Measurements from ENCODE around the gene EVI5L.
A peak's percentile ranks its signal among the peaks of the same experiment; 100 is the strongest.
"Not testable (repeated sequence)": the region's sequence is repeated elsewhere in the genome, so short reads cannot be mapped to it uniquely, and the experiment has no call there.

The EVI5L gene

DNA sequence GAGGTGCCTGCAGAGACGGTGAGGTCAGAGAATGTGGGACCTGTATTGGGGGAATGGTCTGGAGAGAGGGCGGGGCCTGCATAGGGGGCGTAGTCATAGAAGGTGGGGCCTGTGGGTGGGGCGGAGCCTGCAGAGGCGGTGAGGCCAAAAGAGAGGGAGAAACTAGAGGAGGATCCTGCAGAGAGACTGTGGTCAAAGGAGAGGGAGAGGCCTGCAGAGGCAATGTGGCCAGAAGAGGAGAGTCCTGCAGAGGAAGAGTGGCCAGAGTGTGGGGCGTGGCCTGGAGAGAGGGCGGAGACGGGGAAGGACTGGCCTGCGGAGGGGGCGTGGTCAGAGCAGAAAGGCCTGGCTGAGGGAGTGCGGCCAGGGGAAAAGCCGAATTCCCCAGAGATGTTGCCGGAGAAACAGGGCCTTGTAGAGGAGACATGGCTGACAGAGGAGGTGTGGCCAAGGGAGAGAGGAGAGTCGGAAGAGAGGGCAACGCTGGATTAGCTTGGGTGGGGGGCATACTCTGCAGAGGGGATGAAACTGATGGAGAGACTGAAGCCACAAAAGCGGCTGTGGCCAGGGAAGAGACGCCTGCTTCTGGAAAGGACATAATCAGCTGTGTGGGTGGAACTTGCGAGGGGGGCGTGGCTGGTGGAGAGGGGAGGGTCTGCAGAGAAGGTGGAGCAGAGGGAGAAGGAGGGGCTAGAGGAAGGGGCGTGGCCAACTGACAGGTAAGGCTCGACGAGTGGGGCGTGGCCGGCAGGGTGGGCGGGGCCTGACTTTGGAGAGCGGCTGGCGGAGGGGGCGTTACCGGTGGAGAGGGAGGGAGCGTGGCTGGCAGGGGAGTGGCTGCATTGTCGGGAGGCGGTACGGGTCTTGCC is 41.7 kb downstream of the EVI5L start:
- peak; percentile 63 to 67 for DNase-seq (ENCODE audit: low read depth in 2 of 2)

DNA sequence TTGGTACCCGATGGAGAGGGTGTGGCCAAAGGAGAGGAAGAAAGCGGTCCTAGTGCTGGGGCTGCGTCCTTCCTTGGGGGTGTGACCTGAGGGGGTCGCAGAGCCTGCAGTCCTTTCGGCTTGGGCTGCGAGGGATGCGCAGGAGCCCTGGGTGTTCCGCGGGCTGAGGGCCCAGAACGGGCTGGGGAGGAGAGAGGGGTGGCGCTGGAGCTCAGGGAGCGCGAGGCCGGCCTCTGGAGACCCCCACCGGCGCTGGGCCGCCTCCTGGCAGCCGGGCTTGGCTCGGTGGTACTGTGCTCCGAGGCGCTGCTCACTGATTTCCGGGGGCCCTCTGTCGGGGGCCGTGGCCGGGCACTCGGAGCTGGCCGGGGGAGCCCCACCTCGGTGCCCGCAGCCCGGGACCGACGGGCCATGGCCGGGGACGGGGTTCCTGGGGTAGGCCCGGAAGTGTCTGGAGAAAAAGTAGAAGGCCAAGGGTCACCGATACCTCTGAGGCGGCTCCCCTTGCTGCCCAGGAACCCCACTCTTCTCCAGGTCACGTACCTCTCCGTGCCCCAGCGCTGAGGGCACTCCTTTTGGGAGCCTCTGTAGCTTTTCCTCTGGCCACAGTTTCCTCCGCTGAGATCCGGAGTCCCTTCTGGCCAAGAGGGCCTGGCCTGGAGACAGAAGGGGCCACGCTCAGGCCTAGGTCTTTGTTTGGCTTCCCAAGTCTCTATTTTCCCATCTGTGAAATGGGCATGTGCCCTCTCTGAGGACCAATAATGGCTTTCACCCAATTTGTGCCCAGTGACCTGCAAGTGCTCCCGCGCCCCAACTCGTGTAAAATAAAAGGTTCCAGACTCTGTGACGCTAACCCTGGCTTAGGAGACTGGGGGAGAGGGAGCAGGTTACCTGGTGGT is 42.5 kb downstream of the EVI5L start:
- DNase-seq (ENCODE audit: low read depth in 2 of 2), result no peak

DNA sequence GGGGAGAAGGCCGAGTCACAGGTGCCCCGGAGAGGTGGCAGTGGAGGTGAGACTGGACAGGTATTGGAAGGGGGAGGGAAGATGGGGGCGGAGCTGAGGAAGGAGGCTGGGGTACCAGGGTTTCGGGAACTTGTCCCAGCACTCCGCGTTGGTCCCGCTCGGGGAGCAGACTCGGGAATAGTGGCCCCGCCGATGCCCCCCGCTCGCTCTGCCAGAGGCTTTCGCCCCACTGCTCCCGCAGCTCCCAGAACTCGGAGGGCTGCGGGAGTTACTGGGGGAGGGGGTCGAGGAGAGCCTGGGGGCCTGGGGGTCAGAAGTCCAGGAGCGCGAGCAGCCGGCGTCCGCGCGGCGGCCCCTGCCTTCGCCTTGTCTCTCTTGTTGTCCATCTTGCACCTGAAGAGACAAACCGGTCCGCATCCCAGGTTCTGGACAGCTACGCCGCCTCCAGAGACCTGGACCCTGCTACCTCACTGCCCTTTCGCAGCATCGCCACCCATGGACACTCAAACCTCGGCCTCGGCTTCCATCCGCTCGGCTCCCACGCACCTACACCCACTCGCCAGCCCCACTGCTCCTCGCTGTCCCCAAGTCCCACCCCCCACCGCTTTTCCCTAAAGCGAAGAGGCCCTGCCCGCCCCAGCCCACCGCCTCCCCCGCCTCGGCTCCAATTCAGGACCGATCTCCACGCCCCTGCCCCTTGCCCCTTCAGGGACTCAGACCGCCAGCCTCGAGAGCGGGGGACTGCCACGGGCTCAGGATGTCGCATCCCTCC is 43.5 kb downstream of the EVI5L start:
- no peak for DNase-seq (ENCODE audit: low read depth in 2 of 2)

DNA sequence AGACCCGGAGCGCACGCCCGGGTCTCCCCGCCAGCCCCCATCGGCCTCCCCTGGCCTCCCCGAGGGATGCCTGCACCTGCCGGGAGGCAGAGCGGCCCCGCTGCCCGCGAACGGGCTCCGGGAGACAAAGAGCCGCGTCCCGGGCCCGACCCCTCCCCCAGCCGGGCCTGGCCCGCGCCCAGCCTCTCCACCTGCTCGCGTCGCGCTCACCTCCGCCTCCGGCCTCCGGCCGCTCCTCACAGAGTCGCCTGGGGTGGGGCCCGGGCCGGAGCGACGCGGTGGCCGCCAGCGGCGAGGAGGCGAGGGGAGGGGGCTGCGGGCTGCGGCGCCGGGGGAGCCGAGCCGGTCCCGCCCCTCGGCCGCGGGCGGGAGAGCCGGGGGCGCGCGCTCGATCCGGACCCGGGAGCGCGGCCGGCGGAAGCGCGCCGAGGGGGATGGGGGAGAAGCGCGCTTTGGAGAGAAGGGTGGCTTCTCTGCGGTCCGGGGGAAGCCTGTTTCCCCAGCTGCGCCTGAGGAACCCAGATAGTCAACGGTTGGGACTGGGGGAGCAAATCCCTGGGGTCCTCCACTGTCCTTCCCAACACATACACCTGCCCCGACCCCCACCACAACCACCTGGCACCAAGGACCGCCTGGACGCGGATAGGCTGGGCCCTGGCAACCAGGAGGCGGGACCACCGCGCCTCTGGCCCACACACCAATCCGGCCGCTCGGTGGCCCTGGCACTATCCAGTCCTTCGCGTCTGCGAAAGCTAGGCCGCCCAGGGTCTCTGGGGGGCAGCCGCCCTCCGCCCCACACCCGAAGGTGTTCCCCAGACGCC is 44.3 kb downstream of the EVI5L start, which contains the start of gene PRR36:
PRR36 (minus strand) TSS at position 315 of the 821 bp plus-strand sequence. CDS start 701 bp downstream, outside the sequence.
- no peak for DNase-seq (ENCODE audit: low read depth in 2 of 2)

GRCh38 chr19:7874897-7875273 is 44.9 kb downstream of the EVI5L start:
- no peak for DNase-seq (ENCODE audit: low read depth in 2 of 2)

DNA sequence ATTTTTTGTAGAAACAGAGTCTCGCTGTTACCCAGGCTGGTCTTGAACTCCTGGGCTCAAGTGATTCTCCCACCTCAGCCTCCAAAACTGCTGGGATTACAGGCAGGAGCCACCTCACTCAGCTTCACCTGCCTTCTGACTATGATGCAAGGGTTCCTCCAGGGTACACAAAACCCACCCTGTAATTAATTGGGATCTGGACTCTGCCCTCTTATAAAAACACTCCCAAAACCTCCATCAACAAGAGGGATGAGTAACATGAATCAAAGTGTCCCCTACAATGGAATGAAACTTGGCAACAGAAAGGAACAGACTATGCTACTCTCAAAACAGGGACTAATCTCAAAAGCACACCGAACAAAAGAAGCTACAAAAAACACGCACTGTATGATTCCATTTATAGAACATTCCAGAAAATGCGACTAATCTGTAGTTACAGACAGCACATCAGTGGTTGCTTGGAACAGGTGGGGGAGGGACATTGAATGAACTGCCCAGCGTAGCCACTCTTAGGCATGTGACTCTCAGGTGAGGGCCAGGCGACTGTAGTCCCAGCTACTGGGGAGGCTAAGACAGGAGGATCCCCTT is 47.3 kb downstream of the EVI5L start:
- DNase-seq (ENCODE audit: low read depth in 2 of 2), result no peak

- DNase-seq (ENCODE audit: low read depth in 2 of 2), result no peak
Observed at GRCh38 chr19:7879111-7879807, 49.2 kb downstream of the EVI5L start.

GRCh38 chr19:7879836-7880235 is 49.8 kb downstream of the EVI5L start:
- DNase-seq (ENCODE audit: low read depth in 2 of 2), result no peak

DNA sequence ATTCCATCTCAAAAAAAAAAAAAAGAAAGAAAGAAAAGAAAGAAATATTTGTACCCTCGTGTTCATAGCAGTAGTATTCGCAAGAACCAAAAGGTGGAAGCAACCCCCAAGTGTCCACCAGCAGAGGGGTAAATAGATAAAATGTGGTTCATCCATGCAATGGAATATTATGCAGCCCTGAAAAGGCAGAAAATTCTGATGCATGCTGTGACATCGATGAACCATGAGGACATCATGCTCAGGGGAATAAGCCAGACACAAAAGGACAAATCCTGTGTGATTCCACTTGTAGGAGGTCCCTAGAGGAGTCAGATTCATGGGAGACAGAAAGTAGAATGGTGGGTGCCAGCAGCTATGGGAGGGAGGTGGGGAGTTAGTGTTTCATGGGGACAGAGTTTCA is 51.9 kb downstream of the EVI5L start:
- no peak for DNase-seq (ENCODE audit: low read depth in 2 of 2)

DNA sequence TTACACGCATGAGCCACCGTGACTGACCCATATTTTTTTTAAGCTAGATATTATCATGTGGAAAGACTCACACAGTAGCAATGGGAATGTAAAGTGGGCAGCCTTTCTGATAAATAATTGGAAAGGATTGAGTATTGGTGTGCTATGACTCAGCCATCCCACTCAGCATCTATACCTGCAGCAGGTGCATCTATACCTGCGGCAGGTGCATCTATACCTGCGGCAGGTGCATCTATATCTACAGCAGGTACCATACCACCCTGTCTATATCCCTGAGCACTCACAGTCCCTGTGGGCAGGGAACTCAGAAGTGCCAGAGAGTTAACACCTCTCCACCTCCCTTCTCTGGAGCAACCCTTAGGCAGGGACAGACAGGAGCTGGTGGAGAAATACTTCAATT is 53.1 kb downstream of the EVI5L start:
- DNase-seq (ENCODE audit: low read depth in 2 of 2), result no peak

DNA sequence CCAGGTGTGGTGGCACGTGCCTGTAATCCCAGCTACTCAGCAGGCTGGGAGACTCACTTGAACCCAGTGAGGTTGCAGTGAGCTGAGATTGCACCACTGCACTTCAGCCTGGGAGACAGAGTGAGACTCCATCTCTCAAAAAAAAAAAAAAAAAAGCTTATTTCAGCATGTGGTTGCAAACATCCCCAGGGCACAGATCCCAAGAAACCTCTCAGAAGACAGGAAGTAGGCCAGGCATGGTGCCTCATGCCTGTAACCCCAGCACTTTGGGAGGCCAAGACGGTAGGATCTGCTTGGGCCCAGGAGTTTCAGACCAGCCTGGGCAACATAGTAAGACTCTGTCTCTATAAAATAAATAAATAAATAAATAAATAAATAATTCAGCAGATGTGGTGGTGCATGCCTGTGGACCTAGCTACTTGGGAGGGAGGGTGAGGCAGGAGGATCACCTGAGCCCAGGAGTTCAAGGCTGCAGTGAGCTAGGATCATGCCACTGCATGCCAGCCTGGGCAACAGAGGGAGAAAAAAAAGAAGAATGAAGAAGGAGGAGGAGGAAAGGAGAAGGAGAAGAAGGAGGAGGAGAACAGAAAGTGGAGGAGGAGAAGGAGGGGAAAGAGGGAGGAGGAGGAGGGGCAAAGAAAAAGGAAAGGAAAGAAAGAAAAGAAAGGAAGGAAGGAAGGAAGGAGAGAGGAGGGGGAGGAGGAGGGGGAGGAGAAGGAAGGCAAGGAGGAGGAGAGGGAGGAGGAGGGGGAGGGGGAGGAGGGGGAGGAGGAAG is 54.0 kb downstream of the EVI5L start:
- no peak for DNase-seq (ENCODE audit: low read depth in 2 of 2)

- no peak for DNase-seq (ENCODE audit: low read depth in 2 of 2)
Observed at GRCh38 chr19:7885818-7886217, 55.8 kb downstream of the EVI5L start.

DNA sequence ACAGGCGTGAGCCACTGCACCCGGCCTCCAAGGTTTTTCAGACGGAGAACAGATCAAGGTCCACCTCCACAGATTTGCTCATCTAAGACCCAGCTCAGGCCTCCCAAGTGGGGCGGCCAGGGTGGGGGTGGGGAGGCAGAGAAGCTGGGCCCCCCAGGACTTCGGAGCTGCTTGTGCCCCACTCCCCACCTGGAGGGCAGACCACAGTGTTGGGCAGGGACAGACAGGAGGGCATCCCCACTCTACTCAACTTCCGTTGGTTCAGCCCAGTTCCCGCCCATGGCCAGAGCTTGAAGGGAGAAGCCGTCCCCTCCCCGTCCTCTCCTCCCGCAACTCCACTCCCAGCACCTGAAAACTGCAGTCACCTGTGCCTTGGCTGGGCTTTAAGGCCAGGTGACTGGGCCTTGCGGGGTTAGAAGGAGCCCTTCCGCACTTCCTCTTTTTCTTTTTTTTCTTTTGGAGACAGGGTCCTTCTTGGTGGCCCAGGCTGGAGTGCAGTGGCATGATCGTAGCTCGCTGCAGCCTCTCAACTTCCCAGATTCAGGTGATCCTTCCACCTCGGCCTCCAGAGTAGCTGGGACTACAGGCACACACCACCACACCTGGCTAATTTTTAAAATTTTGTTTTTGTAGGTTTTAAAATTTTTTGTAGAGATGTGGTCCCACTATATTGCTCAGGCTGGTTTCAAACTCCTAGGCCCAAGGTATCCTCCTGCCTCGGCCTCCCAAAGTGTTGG is 57.6 kb downstream of the EVI5L start:
- DNase-seq (ENCODE audit: low read depth in 2 of 2), result no peak

- DNase-seq (ENCODE audit: low read depth in 2 of 2), result peak; percentile 26 to 54
Observed at GRCh38 chr19:7888145-7888825, 58.3 kb downstream of the EVI5L start, which contains the start of gene LRRC8E. TSS of gene LRRC8E (plus strand) at chr19:7888510. CDS start at chr19:7895604, 7,094 bp downstream.

GRCh38 chr19:7888826-7889217 is 58.8 kb downstream of the EVI5L start:
- DNase-seq (ENCODE audit: low read depth in 2 of 2), result no peak

DNA sequence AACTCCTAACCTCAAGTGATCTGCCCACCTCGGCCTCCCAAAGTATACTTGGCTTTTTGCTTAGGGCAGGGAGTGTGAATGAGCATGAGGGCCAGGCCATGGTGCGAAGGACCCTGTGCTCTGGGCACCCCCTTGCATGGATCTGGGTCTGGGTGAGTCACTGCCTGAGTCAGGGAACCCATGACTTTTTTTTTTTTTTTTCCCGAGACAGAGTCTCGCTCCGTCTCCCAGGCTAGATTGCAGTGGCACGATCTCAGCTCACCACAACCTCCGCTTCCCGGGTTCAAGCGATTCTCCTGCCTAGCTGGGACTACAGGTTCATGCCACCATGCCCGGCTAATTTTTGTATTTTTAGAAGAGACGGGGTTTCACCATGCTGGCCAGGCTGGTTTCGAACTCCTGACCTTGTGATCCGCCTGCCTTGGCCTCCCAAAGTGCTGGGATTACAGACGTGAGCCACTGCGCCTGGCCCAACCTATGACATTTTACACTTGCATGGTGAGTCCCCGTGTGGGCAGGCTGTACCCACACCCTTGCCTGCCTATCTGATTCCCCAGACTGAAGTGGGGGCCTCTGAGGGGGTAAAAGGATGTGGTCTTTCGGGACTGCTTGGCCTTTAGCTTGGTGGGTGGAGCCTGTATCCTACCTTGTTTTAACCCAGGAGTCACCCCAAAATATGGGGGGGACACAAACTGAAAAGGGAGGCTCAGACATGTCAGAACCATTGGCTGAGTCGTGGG is 63.5 kb downstream of the EVI5L start:
- not testable (repeated sequence) for DNase-seq (ENCODE audit: low read depth in 2 of 2)
